Hepatocyte (in vitro differentiated cells): ENCODE results near the gene NOS1AP. TPM values are rescaled to one million over a fixed set of nuclear protein-coding genes. Genes with fewer than 3 reads are reported as not detected.
"Not testable (repeated sequence)": the region's sequence is repeated elsewhere in the genome, so short reads cannot be mapped to it uniquely, and the experiment has no call there.

Experiments
- DNase-seq: peaks from one replicate; pipeline ENCODE4 v3.0.0-alpha.2; 2016; ENCODE audit warnings: low spot score
- H2AFZ ChIP-seq: fragments of 200-600 bp; sonication (generic); 2 replicates; pipeline ENCODE4 v1.6.0; 2016; ENCODE audit warnings: antibody characterized with exemption, mild to moderate bottlenecking
- H3K27ac ChIP-seq: fragments of 200-600 bp; sonication (generic); 2 replicates; pipeline ENCODE4 v1.5.1; 2016; ENCODE audit warnings: mild to moderate bottlenecking
- H3K27me3 ChIP-seq: fragments of 200-600 bp; sonication (generic); 2 replicates; pipeline ENCODE4 v1.6.1; 2016
- H3K36me3 ChIP-seq: fragments of 200-600 bp; sonication (generic); replicated peaks from 2 replicates; pipeline ENCODE4 v1.5.1; 2016; ENCODE audit warnings: low read depth; ENCODE audit not compliant: insufficient read depth
- H3K4me1 ChIP-seq: fragments of 200-600 bp; sonication (generic); 2 replicates; pipeline ENCODE4 v1.5.1; 2016; ENCODE audit warnings: mild to moderate bottlenecking, moderate library complexity; ENCODE audit not compliant: insufficient read depth
- H3K4me2 ChIP-seq: fragments of 200-600 bp; sonication (generic); 2 replicates; pipeline ENCODE4 v1.6.0; 2016
- H3K4me3 ChIP-seq: fragments of 200-600 bp; sonication (generic); 2 replicates; pipeline ENCODE4 v1.5.1; 2016; ENCODE audit warnings: mild to moderate bottlenecking
- H3K79me2 ChIP-seq: fragments of 200-600 bp; sonication (generic); 2 replicates; pipeline ENCODE4 v1.6.0; 2017; ENCODE audit warnings: mild to moderate bottlenecking
- H3K9me2 ChIP-seq: fragments of 200-600 bp; sonication (generic); replicated peaks from 2 replicates; pipeline ENCODE4 v1.6.0; 2017; ENCODE audit warnings: mild to moderate bottlenecking; ENCODE audit not compliant: insufficient read depth
- H3K9me3 ChIP-seq: fragments of 200-600 bp; sonication (generic); 2 replicates; pipeline ENCODE4 v1.5.1; 2016; ENCODE audit warnings: low read depth, mild to moderate bottlenecking
- H4K20me1 ChIP-seq: fragments of 200-600 bp; sonication (generic); 2 replicates; pipeline ENCODE4 v1.6.0; 2016; ENCODE audit warnings: mild to moderate bottlenecking; ENCODE audit not compliant: insufficient read depth, poor library complexity, severe bottlenecking
- EZH2 ChIP-seq: fragments of 200-600 bp; sonication (generic); IDR thresholded peaks from 2 replicates; pipeline ENCODE4 v1.6.1; 2016; ENCODE audit warnings: antibody characterized with exemption, mild to moderate bottlenecking, borderline replicate concordance
- EZH2phosphoT487 ChIP-seq: fragments of 200-600 bp; sonication (generic); IDR thresholded peaks from one replicate; pipeline ENCODE4 v1.6.1; 2018; ENCODE audit warnings: antibody characterized with exemption, mild to moderate bottlenecking, low read depth, moderate library complexity; ENCODE audit not compliant: unreplicated experiment, severe bottlenecking
- WGBS: methylation state at CpG from one replicate; pipeline ENCODE4 v1.1.6; 2016; ENCODE audit warnings: low lambda C conversion rate; ENCODE audit errors: missing lambda C conversion rate; 5-methylcytosine and 5-hydroxymethylcytosine counted together
- polyA plus RNA-seq: library from polyadenylated mRNA; unstranded; fragments of >200 nt; fragmentation: Nextera tagmentation; extraction: Ambion mirVana; gene quantifications from 2 replicates; pipeline ENCODE4 v1.2.1, GENCODE V29; 2016
- total RNA-seq: library from RNA; depleted of rRNA; stranded (reverse); fragments of >200 nt; gene quantifications from 2 replicates; pipeline ENCODE4 v1.2.3, GENCODE V29; 2014
- TF ChIP-seq, protein P1 (sequence below): fragments of 200-600 bp; sonication (generic); IDR thresholded peaks from 2 replicates; pipeline ENCODE4 v1.5.1; 2016; ENCODE audit warnings: antibody characterized with exemption, mild to moderate bottlenecking; ENCODE audit not compliant: poor library complexity

NOS1AP gene
- total and polyA plus RNA-seq, 2 experiments from 2014 or later = 0.97 to 4.4 TPM

DNA sequence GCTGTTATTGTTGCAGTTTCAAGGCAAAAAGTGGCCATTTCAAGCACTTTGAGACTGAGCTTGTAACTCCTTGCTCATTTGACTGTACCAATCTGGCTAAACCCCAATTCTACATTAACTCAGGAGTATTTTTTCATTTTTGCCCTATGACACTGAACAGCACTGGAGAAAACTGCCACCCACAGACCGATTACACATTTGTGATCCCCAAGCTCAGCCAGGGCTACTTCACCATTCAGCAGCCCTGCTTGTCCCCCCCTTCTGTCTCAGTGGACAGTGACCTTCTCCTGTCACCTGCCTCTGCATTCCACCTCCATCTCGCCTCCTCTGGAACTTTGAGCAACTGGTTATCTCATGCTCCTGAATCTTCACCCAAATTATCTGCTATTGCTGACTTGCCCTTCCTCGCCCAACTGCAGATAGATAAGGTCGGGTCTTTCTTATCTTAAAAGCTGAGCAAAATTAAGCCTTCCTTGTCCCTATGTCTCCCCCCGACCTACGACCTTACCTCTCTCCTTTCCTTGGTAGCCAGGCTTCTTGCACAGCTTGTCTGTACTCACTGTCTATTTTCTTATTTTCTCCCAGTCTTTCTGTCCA lies 281.9 kb downstream of the NOS1AP start:
- peaks cover 34% of the 10 kb centered on the region for H3K4me1 ChIP-seq
- no peaks in the 10 kb centered on the region for H3K27me3 ChIP-seq
- no peaks in the 10 kb centered on the region for H3K9me2 ChIP-seq
- H3K4me2 ChIP-seq = no peak overlapping the region
- H3K9me3 ChIP-seq = no peaks in the 10 kb centered on the region
- H3K4me3 ChIP-seq = no peak overlapping the region
- TF ChIP-seq EZH2 (no peak), EZH2phosphoT487 (no peak)
- TF ChIP-seq, protein P1, sequence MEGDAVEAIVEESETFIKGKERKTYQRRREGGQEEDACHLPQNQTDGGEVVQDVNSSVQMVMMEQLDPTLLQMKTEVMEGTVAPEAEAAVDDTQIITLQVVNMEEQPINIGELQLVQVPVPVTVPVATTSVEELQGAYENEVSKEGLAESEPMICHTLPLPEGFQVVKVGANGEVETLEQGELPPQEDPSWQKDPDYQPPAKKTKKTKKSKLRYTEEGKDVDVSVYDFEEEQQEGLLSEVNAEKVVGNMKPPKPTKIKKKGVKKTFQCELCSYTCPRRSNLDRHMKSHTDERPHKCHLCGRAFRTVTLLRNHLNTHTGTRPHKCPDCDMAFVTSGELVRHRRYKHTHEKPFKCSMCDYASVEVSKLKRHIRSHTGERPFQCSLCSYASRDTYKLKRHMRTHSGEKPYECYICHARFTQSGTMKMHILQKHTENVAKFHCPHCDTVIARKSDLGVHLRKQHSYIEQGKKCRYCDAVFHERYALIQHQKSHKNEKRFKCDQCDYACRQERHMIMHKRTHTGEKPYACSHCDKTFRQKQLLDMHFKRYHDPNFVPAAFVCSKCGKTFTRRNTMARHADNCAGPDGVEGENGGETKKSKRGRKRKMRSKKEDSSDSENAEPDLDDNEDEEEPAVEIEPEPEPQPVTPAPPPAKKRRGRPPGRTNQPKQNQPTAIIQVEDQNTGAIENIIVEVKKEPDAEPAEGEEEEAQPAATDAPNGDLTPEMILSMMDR = no peak
- H4K20me1 ChIP-seq = no peaks in the 10 kb centered on the region
- H2AFZ ChIP-seq = no peak overlapping the region
- H3K36me3 ChIP-seq = no peaks in the 10 kb centered on the region
- H3K79me2 ChIP-seq = no peaks in the 10 kb centered on the region
- no peak for DNase-seq
- 64% methylated on average over 6 of the region's 6 CpGs for WGBS
- H3K27ac ChIP-seq = no peak overlapping the region

DNA sequence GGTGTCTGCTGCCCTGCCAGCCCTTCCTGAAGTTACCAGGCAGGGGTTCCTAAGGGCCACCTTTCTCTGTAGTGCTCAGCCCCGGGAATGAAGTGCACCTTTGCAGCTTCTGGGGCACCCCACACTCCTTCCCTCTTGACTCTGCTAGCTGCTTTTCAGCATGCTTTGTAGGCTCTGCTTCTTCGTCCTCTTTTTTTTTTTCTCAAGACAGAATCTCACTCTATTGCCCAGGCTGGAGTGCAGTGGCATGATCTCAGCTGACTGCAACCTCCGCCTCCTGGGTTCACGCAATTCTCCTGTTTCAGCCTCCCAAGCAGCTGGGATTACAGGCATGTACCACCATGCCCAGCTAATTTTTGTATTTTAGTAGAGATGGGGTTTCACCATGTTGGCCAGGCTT lies 282.4 kb downstream of the NOS1AP start:
- H3K4me1 ChIP-seq = peaks cover 34% of the 10 kb centered on the region
- not testable (repeated sequence) for H3K9me2 ChIP-seq, H3K27me3 ChIP-seq, H3K4me2 ChIP-seq, H3K79me2 ChIP-seq, H3K27ac ChIP-seq, H2AFZ ChIP-seq, H3K36me3 ChIP-seq, H3K4me3 ChIP-seq, DNase-seq, H4K20me1 ChIP-seq, H3K9me3 ChIP-seq
- WGBS = 87% methylated on average over 3 of the region's 4 CpGs

DNA sequence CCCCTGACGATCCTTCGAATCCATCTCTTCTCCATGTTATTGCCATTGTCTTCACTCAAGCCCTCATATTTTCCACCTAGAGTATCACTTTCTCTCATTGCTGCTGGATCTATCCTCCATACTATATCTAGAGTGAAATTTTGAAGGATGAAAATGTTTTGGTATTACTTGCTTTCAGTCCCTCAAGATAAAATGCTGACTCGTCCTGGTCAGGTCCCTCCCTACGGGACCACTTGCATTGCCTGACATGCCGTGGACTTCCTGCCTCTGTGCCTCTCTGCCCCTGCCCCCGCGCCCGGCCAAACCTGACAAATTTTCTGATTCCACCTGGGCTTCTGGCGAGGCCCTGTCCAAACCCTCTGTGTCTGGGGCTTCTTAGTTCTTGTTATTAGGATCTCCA lies 283.6 kb downstream of the NOS1AP start:
- no peaks in the 10 kb centered on the region for H3K36me3 ChIP-seq
- H3K4me2 ChIP-seq = no peak overlapping the region
- H3K9me3 ChIP-seq = no peaks in the 10 kb centered on the region
- DNase-seq = no peak
- TF ChIP-seq EZH2 = no peak
- TF ChIP-seq, protein P1 = no peak
- TF ChIP-seq EZH2phosphoT487 = no peak
- H3K27ac ChIP-seq = no peak overlapping the region
- no peaks in the 10 kb centered on the region for H4K20me1 ChIP-seq
- H3K4me1 ChIP-seq = peaks cover 34% of the 10 kb centered on the region
- H3K9me2 ChIP-seq = no peaks in the 10 kb centered on the region
- no peaks in the 10 kb centered on the region for H3K79me2 ChIP-seq
- 94% methylated on average over 9 of the region's 9 CpGs for WGBS
- no peak overlapping the region for H2AFZ ChIP-seq
- no peaks in the 10 kb centered on the region for H3K27me3 ChIP-seq
- no peak overlapping the region for H3K4me3 ChIP-seq

DNA sequence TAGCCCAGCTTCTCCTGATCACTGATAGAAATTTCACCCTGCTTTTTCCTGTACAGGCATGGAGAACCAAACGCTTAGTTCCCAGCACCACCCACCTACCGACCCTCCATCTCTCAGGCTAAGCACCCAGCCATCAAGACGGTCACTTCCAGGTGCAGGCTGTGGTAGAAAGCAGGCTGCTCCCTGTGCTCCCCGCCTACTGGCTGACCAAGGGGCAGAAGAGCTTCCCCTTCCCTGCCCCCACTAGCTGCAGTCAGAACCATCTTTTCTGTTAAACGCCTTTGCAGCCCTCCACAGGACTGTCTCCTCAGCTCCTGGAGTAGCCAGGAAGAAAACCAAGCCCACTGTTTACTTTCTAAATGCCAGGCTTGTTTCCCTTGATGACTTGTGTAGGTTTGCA lies 284.2 kb downstream of the NOS1AP start:
- Histone ChIP-seq H3K9me3 (no peaks in the 10 kb centered on the region), H3K9me2 (no peaks in the 10 kb centered on the region), H3K36me3 (no peaks in the 10 kb centered on the region), H3K27me3 (no peaks in the 10 kb centered on the region), H4K20me1 (no peaks in the 10 kb centered on the region), H3K4me3 (no peak overlapping the region), H2AFZ (no peak overlapping the region), H3K4me1 (peaks cover 34% of the 10 kb centered on the region), H3K79me2 (no peaks in the 10 kb centered on the region), H3K4me2 (no peak overlapping the region), H3K27ac (no peak overlapping the region)
- 75% methylated on average over 5 of the region's 5 CpGs for WGBS
- DNase-seq = no peak
- TF ChIP-seq EZH2phosphoT487 (no peak), EZH2 (no peak)
- TF ChIP-seq, protein P1 = no peak
